BE2C (cell line): Measurements from ENCODE around the gene ELF2.
"Not testable (repeated sequence)": the region's sequence is repeated elsewhere in the genome, so short reads cannot be mapped to it uniquely, and the experiment has no call there.

Experiments
- DNase-seq: peaks from one replicate; pipeline ENCODE4 v3.0.0-alpha.2; 2020
- H3K27me3 ChIP-seq: fragments of 250-450 bp; sonication (Bioruptor Pico); 2 replicates; pipeline ENCODE4 v1.5.1; 2020; ENCODE audit warnings: mild to moderate bottlenecking
- H3K36me3 ChIP-seq: fragments of 250-450 bp; sonication (Bioruptor Pico); 2 replicates; pipeline ENCODE4 v1.5.1; 2020; ENCODE audit warnings: mild to moderate bottlenecking
- H3K4me1 ChIP-seq: fragments of 250-450 bp; sonication (Bioruptor Pico); 2 replicates; pipeline ENCODE4 v1.5.1; 2020
- H3K4me3 ChIP-seq: 2 replicates; pipeline ENCODE4 v1.5.1; 2011; ENCODE audit warnings: low read depth, low read length
- H3K9me3 ChIP-seq: fragments of 250-450 bp; sonication (Bioruptor Pico); 2 replicates; pipeline ENCODE4 v1.5.1; 2020
- CTCF ChIP-seq: IDR thresholded peaks from 2 replicates; pipeline ENCODE4 v1.5.1; 2012; ENCODE audit warnings: mild to moderate bottlenecking, low read depth, low read length

ELF2 gene

GRCh38 chr4:139027776-139028175, 149.2 kb downstream of the ELF2 start:
- no peak for DNase-seq
- peaks cover 2% of the 10 kb centered on the region for H3K36me3 ChIP-seq
- H3K27me3 ChIP-seq, result no peaks in the 10 kb centered on the region
- peaks cover 10% of the 10 kb centered on the region; the same call in 1 of the 2 replicates for H3K4me1 ChIP-seq
- H3K9me3 ChIP-seq, result no peaks in the 10 kb centered on the region
- TF ChIP-seq CTCF, result no peak
- H3K4me3 ChIP-seq, result no peak overlapping the region

GRCh38 chr4:139025841-139026240, 151.2 kb downstream of the ELF2 start:
- Histone ChIP-seq H3K4me3 (no peak overlapping the region), H3K27me3 (no peaks in the 10 kb centered on the region), H3K36me3 (no peaks in the 10 kb centered on the region; the same call in none of the 2 replicates), H3K4me1 (peaks cover 10% of the 10 kb centered on the region; the same call in 1 of the 2 replicates), H3K9me3 (no peaks in the 10 kb centered on the region)
- TF ChIP-seq CTCF, result no peak
- DNase-seq, result no peak

GRCh38 chr4:139024686-139025085, 152.3 kb downstream of the ELF2 start:
- no peaks in the 10 kb centered on the region for H3K9me3 ChIP-seq
- no peak for TF ChIP-seq CTCF
- peaks cover 12% of the 10 kb centered on the region; the same call in 1 of the 2 replicates for H3K4me1 ChIP-seq
- no peak overlapping the region for H3K4me3 ChIP-seq
- DNase-seq, result no peak
- H3K27me3 ChIP-seq, result no peaks in the 10 kb centered on the region
- H3K36me3 ChIP-seq, result peaks cover 10% of the 10 kb centered on the region

GRCh38 chr4:139022835-139023234, 154.2 kb downstream of the ELF2 start:
- TF ChIP-seq CTCF, result no peak
- peaks cover 6% of the 10 kb centered on the region; the same call in 1 of the 2 replicates for H3K4me1 ChIP-seq
- no peak for DNase-seq
- H3K36me3 ChIP-seq, result peaks cover 13% of the 10 kb centered on the region
- H3K27me3 ChIP-seq, result no peaks in the 10 kb centered on the region
- H3K4me3 ChIP-seq, result no peak overlapping the region
- H3K9me3 ChIP-seq, result no peaks in the 10 kb centered on the region

GRCh38 chr4:139021071-139021470, 155.9 kb downstream of the ELF2 start:
- DNase-seq, H3K4me1 ChIP-seq: not testable (repeated sequence)
- H3K36me3 ChIP-seq, result peaks cover 13% of the 10 kb centered on the region

GRCh38 chr4:139020384-139020783, 156.6 kb downstream of the ELF2 start:
- no peak for DNase-seq
- Histone ChIP-seq H3K4me1 (peaks cover 3% of the 10 kb centered on the region; the same call in 1 of the 2 replicates), H3K27me3 (no peaks in the 10 kb centered on the region), H3K9me3 (no peaks in the 10 kb centered on the region), H3K4me3 (no peak overlapping the region), H3K36me3 (peaks cover 13% of the 10 kb centered on the region)
- TF ChIP-seq CTCF, result no peak

More at GRCh38 chr4:139021071-139021470, 155.9 kb downstream of the ELF2 start:
- H3K4me3 ChIP-seq, H3K9me3 ChIP-seq, H3K27me3 ChIP-seq: not testable (repeated sequence)
